ENCODE results near the gene RNASEH2A.

Gene RNASEH2A

GRCh38 chr19:12834976-12835757 is 28.8 kb downstream of the RNASEH2A start:
- H3K9me3 ChIP-seq (ENCODE audit: control insufficient read depth, low read length) = no peaks in the 10 kb centered on the region
- WGBS, 2 experiments (ENCODE audit: insufficient coverage in 2 of 2) = 22 to 27% methylated on average over 27 to 32 of the region's 39 CpGs
- no peak overlapping the region for H3K4me3 ChIP-seq (ENCODE audit: extremely low read depth, insufficient read depth, low read length, poor library complexity, severe bottlenecking)
- H3K36me3 ChIP-seq (ENCODE audit: control insufficient read depth, insufficient read depth, low read length) = no peaks in the 10 kb centered on the region
- H3K4me1 ChIP-seq (ENCODE audit: control insufficient read depth, insufficient read depth, low read length, poor library complexity, severe bottlenecking) = peaks cover 2% of the 10 kb centered on the region
- H3K27ac ChIP-seq (ENCODE audit: low read depth, low read length, severe bottlenecking) = no peak overlapping the region

GRCh38 chr19:12836529-12836863 is 30.1 kb downstream of the RNASEH2A start:
- Histone ChIP-seq H3K4me1 (ENCODE audit: control insufficient read depth, insufficient read depth, low read length, poor library complexity, severe bottlenecking) (peaks cover 2% of the 10 kb centered on the region), H3K27ac (ENCODE audit: low read depth, low read length, severe bottlenecking) (no peak overlapping the region), H3K9me3 (ENCODE audit: control insufficient read depth, low read length) (no peaks in the 10 kb centered on the region), H3K4me3 (ENCODE audit: extremely low read depth, insufficient read depth, low read length, poor library complexity, severe bottlenecking) (no peak overlapping the region), H3K36me3 (ENCODE audit: control insufficient read depth, insufficient read depth, low read length) (no peaks in the 10 kb centered on the region)
- WGBS, 2 experiments (ENCODE audit: insufficient coverage in 2 of 2) = 7 to 23% methylated on average over 4 to 5 of the region's 6 CpGs

- WGBS, 2 experiments (ENCODE audit: insufficient coverage in 2 of 2) = 80% methylated on average over 2 of the region's 4 CpGs
- H3K9me3 ChIP-seq (ENCODE audit: control insufficient read depth, low read length) = no peaks in the 10 kb centered on the region
- no peaks in the 10 kb centered on the region for H3K36me3 ChIP-seq (ENCODE audit: control insufficient read depth, insufficient read depth, low read length)
Observed at GRCh38 chr19:12837225-12837624, 30.8 kb downstream of the RNASEH2A start.

GRCh38 chr19:12838182-12838885 is 31.9 kb downstream of the RNASEH2A start, which contains the start of gene MAST1:
MAST1 (plus strand) TSS chr19:12838515; CDS start chr19:12838573, 58 bp downstream.
- Histone ChIP-seq H3K27ac (ENCODE audit: low read depth, low read length, severe bottlenecking) (peak within 1 kb of the TSS; percentile 10), H3K36me3 (ENCODE audit: control insufficient read depth, insufficient read depth, low read length) (no peaks in the 10 kb centered on the region), H3K4me3 (ENCODE audit: extremely low read depth, insufficient read depth, low read length, poor library complexity, severe bottlenecking) (peak within 1 kb of the TSS; percentile 57), H3K4me1 (ENCODE audit: control insufficient read depth, insufficient read depth, low read length, poor library complexity, severe bottlenecking) (no peaks in the 10 kb centered on the region), H3K9me3 (ENCODE audit: control insufficient read depth, low read length) (no peaks in the 10 kb centered on the region)
- WGBS, 2 experiments (ENCODE audit: insufficient coverage in 2 of 2) = 0 to 1% methylated on average over 38 to 39 of the region's 69 CpGs

More at GRCh38 chr19:12837225-12837624, 30.8 kb downstream of the RNASEH2A start:
- H3K4me1 ChIP-seq (ENCODE audit: control insufficient read depth, insufficient read depth, low read length, poor library complexity, severe bottlenecking) = peaks cover 2% of the 10 kb centered on the region
- no peak overlapping the region for H3K27ac ChIP-seq (ENCODE audit: low read depth, low read length, severe bottlenecking)
- no peak overlapping the region for H3K4me3 ChIP-seq (ENCODE audit: extremely low read depth, insufficient read depth, low read length, poor library complexity, severe bottlenecking)

GRCh38 chr19:12838886-12839756 is 32.7 kb downstream of the RNASEH2A start:
- Histone ChIP-seq H3K9me3 (ENCODE audit: control insufficient read depth, low read length) (no peaks in the 10 kb centered on the region), H3K4me3 (ENCODE audit: extremely low read depth, insufficient read depth, low read length, poor library complexity, severe bottlenecking) (peak overlapping the region; percentile 57), H3K4me1 (ENCODE audit: control insufficient read depth, insufficient read depth, low read length, poor library complexity, severe bottlenecking) (no peaks in the 10 kb centered on the region), H3K36me3 (ENCODE audit: control insufficient read depth, insufficient read depth, low read length) (no peaks in the 10 kb centered on the region), H3K27ac (ENCODE audit: low read depth, low read length, severe bottlenecking) (no peak overlapping the region)
- 60 to 74% methylated on average over 7 of the region's 21 CpGs for WGBS, 2 experiments (ENCODE audit: insufficient coverage in 2 of 2)

GRCh38 chr19:12840091-12841079 is 34.0 kb downstream of the RNASEH2A start:
- Histone ChIP-seq H3K4me3 (ENCODE audit: extremely low read depth, insufficient read depth, low read length, poor library complexity, severe bottlenecking) (peak overlapping the region; percentile 33), H3K27ac (ENCODE audit: low read depth, low read length, severe bottlenecking) (no peak overlapping the region), H3K9me3 (ENCODE audit: control insufficient read depth, low read length) (no peaks in the 10 kb centered on the region), H3K4me1 (ENCODE audit: control insufficient read depth, insufficient read depth, low read length, poor library complexity, severe bottlenecking) (no peaks in the 10 kb centered on the region), H3K36me3 (ENCODE audit: control insufficient read depth, insufficient read depth, low read length) (no peaks in the 10 kb centered on the region)
- 26 to 32% methylated on average over 29 to 36 of the region's 43 CpGs for WGBS, 2 experiments (ENCODE audit: insufficient coverage in 2 of 2)

- Histone ChIP-seq H3K4me1 (ENCODE audit: control insufficient read depth, insufficient read depth, low read length, poor library complexity, severe bottlenecking) (no peaks in the 10 kb centered on the region), H3K27ac (ENCODE audit: low read depth, low read length, severe bottlenecking) (no peak overlapping the region), H3K4me3 (ENCODE audit: extremely low read depth, insufficient read depth, low read length, poor library complexity, severe bottlenecking) (peak overlapping the region; percentile 33), H3K36me3 (ENCODE audit: control insufficient read depth, insufficient read depth, low read length) (no peaks in the 10 kb centered on the region), H3K9me3 (ENCODE audit: control insufficient read depth, low read length) (no peaks in the 10 kb centered on the region)
- WGBS, 2 experiments (ENCODE audit: insufficient coverage in 2 of 2) = 6 to 9% methylated on average over 24 to 26 of the region's 29 CpGs
Observed at GRCh38 chr19:12841094-12841493, 34.7 kb downstream of the RNASEH2A start.

GRCh38 chr19:12842511-12842910 is 36.1 kb downstream of the RNASEH2A start:
- H3K4me3 ChIP-seq (ENCODE audit: extremely low read depth, insufficient read depth, low read length, poor library complexity, severe bottlenecking) = no peak overlapping the region

GRCh38 chr19:12843328-12843727 is 36.9 kb downstream of the RNASEH2A start:
- H3K4me3 ChIP-seq (ENCODE audit: extremely low read depth, insufficient read depth, low read length, poor library complexity, severe bottlenecking) = no peak overlapping the region
- 88 to 96% methylated on average over 6 to 10 of the region's 11 CpGs for WGBS, 2 experiments (ENCODE audit: insufficient coverage in 2 of 2)
- no peaks in the 10 kb centered on the region for H3K4me1 ChIP-seq (ENCODE audit: control insufficient read depth, insufficient read depth, low read length, poor library complexity, severe bottlenecking)
- no peaks in the 10 kb centered on the region for H3K36me3 ChIP-seq (ENCODE audit: control insufficient read depth, insufficient read depth, low read length)
- no peaks in the 10 kb centered on the region for H3K9me3 ChIP-seq (ENCODE audit: control insufficient read depth, low read length)
- H3K27ac ChIP-seq (ENCODE audit: low read depth, low read length, severe bottlenecking) = no peak overlapping the region

More at GRCh38 chr19:12842511-12842910, 36.1 kb downstream of the RNASEH2A start:
- no peaks in the 10 kb centered on the region for H3K9me3 ChIP-seq (ENCODE audit: control insufficient read depth, low read length)
- H3K4me1 ChIP-seq (ENCODE audit: control insufficient read depth, insufficient read depth, low read length, poor library complexity, severe bottlenecking) = no peaks in the 10 kb centered on the region
- no peaks in the 10 kb centered on the region for H3K36me3 ChIP-seq (ENCODE audit: control insufficient read depth, insufficient read depth, low read length)
- 95 to 96% methylated on average over 18 of the region's 18 CpGs for WGBS, 2 experiments (ENCODE audit: insufficient coverage in 2 of 2)
- H3K27ac ChIP-seq (ENCODE audit: low read depth, low read length, severe bottlenecking) = no peak overlapping the region

Measured in mesodermal cell (in vitro differentiated cells).